ENCODE measurements around the gene LRFN4.
A peak's percentile ranks its signal among the peaks of the same experiment; 100 is the strongest.

Gene LRFN4

DNA sequence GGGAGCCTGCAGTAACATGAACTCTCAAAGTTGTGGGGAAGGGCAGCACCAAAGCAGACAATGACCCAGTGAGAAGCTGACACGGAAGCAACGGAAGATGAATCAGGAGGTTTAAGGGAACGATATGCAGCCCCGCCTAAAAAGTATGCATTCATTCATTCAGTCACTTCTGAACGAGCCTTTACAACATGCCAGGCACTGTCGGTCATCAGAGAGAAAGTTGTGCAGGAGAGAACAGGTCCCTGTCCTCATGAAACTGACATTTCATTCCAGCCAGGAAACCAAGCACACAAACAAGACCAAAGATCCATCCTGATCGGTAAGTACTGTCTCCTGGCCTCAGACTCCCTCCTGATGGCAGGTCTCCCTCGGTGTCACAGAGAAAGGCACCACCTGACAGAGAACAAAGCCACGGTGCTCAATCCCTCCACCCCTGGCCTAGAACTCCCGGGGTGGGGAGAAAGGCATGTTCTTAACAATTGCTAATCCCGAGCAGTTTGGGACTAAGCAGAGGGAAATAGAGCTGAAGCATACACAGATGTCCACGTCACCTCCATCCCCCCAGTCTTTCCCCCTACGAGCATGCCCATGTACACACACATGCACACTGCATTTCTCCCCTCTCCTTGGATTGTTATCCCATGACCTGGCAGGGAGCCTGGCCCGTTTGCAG lies 49.3 kb downstream of the LRFN4 start:
- no peak overlapping the region for H3K27ac ChIP-seq (replicated peaks; ENCODE audit: low read length)
- H2BK5ac ChIP-seq (ENCODE audit: low read length), result peak overlapping the region; percentile 29
- no peak overlapping the region for H2BK120ac ChIP-seq (ENCODE audit: low read depth, low read length)
- H3K4me1 ChIP-seq (ENCODE audit: control insufficient read depth in 2 of 2, insufficient read depth in 1 of 2, low read depth in 1 of 2, low read length in 2 of 2), result peaks cover 19 to 25% of the 10 kb centered on the region in 2 donors
- no peak overlapping the region for H2AFZ ChIP-seq (ENCODE audit: low read length)
- H4K91ac ChIP-seq (ENCODE audit: low read depth, low read length, poor library complexity), result no peak overlapping the region
- H2AK5ac ChIP-seq (ENCODE audit: low read depth, low read length), result peak overlapping the region; percentile 22
- no peak overlapping the region for H3K4me3 ChIP-seq (ENCODE audit: low read length in 2 of 2)
- no peaks in the 10 kb centered on the region for H3K9me3 ChIP-seq (replicated peaks in 1 of 2; ENCODE audit: control insufficient read depth in 2 of 2, insufficient read depth in 1 of 2, low read depth in 1 of 2, low read length in 2 of 2)
- peak overlapping the region; percentile 77 for H3K18ac ChIP-seq (ENCODE audit: low read length)
- H4K8ac ChIP-seq (ENCODE audit: low read depth, low read length), result no peak overlapping the region
- H3K4me2 ChIP-seq (ENCODE audit: insufficient read depth, low read length, poor library complexity, severe bottlenecking), result no peak overlapping the region
- H3K36me3 ChIP-seq (replicated peaks in 1 of 2; ENCODE audit: control insufficient read depth in 2 of 2, insufficient read depth in 2 of 2, low read length in 2 of 2), result no peaks in the 10 kb centered on the region
- H3K4ac ChIP-seq (ENCODE audit: low read length), result no peak overlapping the region
- H3K23ac ChIP-seq (ENCODE audit: low read depth, low read length, poor library complexity), result peak overlapping the region; percentile 13
- no CpG with 5 or more reads among the region's 14 CpGs for WGBS, 2 donors (ENCODE audit: extremely low coverage in 2 of 2, insufficient read length in 2 of 2, insufficient replicate concordance in 1 of 2)
- H3K27me3 ChIP-seq (ENCODE audit: control insufficient read depth in 3 of 3, insufficient read depth in 3 of 3, low read depth in 1 of 3, low read length in 3 of 3), result no peaks in the 10 kb centered on the region
- DNase-seq (ENCODE audit: low spot score), result no peak
- H2BK12ac ChIP-seq (ENCODE audit: low read length), result no peak overlapping the region
- no peak overlapping the region for H3K9ac ChIP-seq (ENCODE audit: low read depth, low read length, poor library complexity)
- no peaks in the 10 kb centered on the region for H3K79me1 ChIP-seq (ENCODE audit: low read depth, low read length)
- no peak overlapping the region for H2BK15ac ChIP-seq (ENCODE audit: low read length)
- no peak overlapping the region for H3K14ac ChIP-seq (ENCODE audit: low read length)

DNA sequence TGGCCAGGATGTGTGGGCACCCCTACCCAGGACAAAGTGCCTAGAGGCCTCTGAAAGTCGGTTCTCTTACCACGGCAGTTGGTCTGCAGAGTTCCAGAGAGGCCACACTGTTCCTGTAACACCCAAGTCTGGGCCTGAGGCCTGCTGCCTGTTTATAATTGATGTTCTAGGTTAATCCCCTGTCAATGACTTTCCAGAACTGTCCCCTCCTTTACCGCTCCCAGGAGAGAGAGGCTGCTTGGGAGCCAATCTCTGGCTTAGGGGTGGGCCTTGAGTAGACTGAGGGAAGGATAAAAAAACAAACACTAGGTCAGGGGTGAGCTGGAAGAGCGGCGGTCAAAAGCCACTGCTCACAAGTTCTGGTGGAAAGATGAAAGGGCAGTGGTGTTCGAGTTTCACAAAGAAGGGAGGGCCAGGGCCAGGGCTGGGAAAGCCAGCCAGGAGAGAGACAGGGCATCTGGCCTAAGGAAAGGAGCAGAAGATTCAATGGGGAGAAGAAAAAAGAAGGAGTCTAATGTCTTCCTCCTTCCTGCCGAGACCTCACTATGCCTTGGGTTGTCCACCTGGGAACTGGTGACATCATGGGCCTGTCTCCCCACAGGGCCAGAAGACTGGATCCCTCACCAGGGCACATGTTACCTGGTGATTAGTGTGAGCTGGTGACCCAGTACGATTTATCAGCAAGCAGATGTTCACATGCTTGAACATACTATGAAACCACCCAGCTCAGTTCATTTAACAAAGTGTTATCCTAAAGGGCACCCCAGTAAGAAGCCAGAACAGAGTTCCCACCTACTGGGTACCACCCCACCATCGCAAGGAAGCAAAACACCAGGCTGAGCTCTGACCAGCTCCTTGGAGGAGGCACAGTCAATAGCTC lies 51.1 kb downstream of the LRFN4 start:
- DNase-seq (ENCODE audit: low spot score), result no peak
- Histone ChIP-seq H2BK120ac (ENCODE audit: low read depth, low read length) (no peak overlapping the region), H2AK5ac (ENCODE audit: low read depth, low read length) (no peak overlapping the region), H3K4me1 (ENCODE audit: control insufficient read depth in 2 of 2, insufficient read depth in 1 of 2, low read depth in 1 of 2, low read length in 2 of 2) (peaks cover 26 to 29% of the 10 kb centered on the region in 2 donors), H4K91ac (ENCODE audit: low read depth, low read length, poor library complexity) (no peak overlapping the region), H4K8ac (ENCODE audit: low read depth, low read length) (no peak overlapping the region), H3K36me3 (replicated peaks in 1 of 2; ENCODE audit: control insufficient read depth in 2 of 2, insufficient read depth in 2 of 2, low read length in 2 of 2) (no peaks in the 10 kb centered on the region), H3K79me1 (ENCODE audit: low read depth, low read length) (no peaks in the 10 kb centered on the region), H3K27me3 (ENCODE audit: control insufficient read depth in 3 of 3, insufficient read depth in 3 of 3, low read depth in 1 of 3, low read length in 3 of 3) (no peaks in the 10 kb centered on the region), H3K18ac (ENCODE audit: low read length) (no peak overlapping the region), H3K4me2 (ENCODE audit: insufficient read depth, low read length, poor library complexity, severe bottlenecking) (no peak overlapping the region), H2AFZ (ENCODE audit: low read length) (no peak overlapping the region), H3K4me3 (ENCODE audit: low read length in 2 of 2) (no peak overlapping the region), H3K23ac (ENCODE audit: low read depth, low read length, poor library complexity) (no peak overlapping the region), H2BK15ac (ENCODE audit: low read length) (no peak overlapping the region), H3K9ac (ENCODE audit: low read depth, low read length, poor library complexity) (peak overlapping the region; percentile 31), H3K27ac (replicated peaks; ENCODE audit: low read length) (no peak overlapping the region), H3K9me3 (replicated peaks in 1 of 2; ENCODE audit: control insufficient read depth in 2 of 2, insufficient read depth in 1 of 2, low read depth in 1 of 2, low read length in 2 of 2) (no peaks in the 10 kb centered on the region), H3K14ac (ENCODE audit: low read length) (no peak overlapping the region), H3K4ac (ENCODE audit: low read length) (no peak overlapping the region), H2BK5ac (ENCODE audit: low read length) (no peak overlapping the region), H2BK12ac (ENCODE audit: low read length) (no peak overlapping the region)
- no CpG with 5 or more reads among the region's 9 CpGs for WGBS, 2 donors (ENCODE audit: extremely low coverage in 2 of 2, insufficient read length in 2 of 2, insufficient replicate concordance in 1 of 2)

DNA sequence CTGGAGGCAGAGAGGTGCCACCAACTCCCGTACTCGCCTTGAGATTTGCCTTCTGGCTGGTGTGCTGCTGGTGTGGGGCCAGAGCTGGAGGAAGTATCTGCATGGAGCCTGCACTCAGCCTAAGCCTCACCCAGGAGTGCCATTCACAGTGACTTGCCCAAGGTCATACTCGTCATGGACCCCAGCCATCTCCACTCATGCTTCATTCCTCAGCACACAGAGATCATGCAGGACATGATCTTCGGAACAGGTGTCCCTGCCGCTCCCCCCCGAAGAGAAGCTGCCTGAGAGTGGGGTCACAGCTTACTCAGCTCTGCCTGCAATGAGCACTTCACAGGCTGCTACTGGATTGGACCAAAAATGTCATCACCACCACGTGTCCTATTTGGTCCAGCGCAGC lies 52.3 kb downstream of the LRFN4 start:
- no peak overlapping the region for H2AFZ ChIP-seq (ENCODE audit: low read length)
- no peak overlapping the region for H4K91ac ChIP-seq (ENCODE audit: low read depth, low read length, poor library complexity)
- peaks cover 28 to 33% of the 10 kb centered on the region in 2 donors for H3K4me1 ChIP-seq (ENCODE audit: control insufficient read depth in 2 of 2, insufficient read depth in 1 of 2, low read depth in 1 of 2, low read length in 2 of 2)
- H2BK5ac ChIP-seq (ENCODE audit: low read length), result no peak overlapping the region
- H2BK12ac ChIP-seq (ENCODE audit: low read length), result no peak overlapping the region
- H3K4ac ChIP-seq (ENCODE audit: low read length), result no peak overlapping the region
- no peaks in the 10 kb centered on the region for H3K9me3 ChIP-seq (replicated peaks in 1 of 2; ENCODE audit: control insufficient read depth in 2 of 2, insufficient read depth in 1 of 2, low read depth in 1 of 2, low read length in 2 of 2)
- H3K36me3 ChIP-seq (replicated peaks in 1 of 2; ENCODE audit: control insufficient read depth in 2 of 2, insufficient read depth in 2 of 2, low read length in 2 of 2), result no peaks in the 10 kb centered on the region
- DNase-seq (ENCODE audit: low spot score), result no peak
- no peak overlapping the region for H3K27ac ChIP-seq (replicated peaks; ENCODE audit: low read length)
- no peak overlapping the region for H3K23ac ChIP-seq (ENCODE audit: low read depth, low read length, poor library complexity)
- H3K9ac ChIP-seq (ENCODE audit: low read depth, low read length, poor library complexity), result no peak overlapping the region
- no peaks in the 10 kb centered on the region for H3K27me3 ChIP-seq (ENCODE audit: control insufficient read depth in 3 of 3, insufficient read depth in 3 of 3, low read depth in 1 of 3, low read length in 3 of 3)
- no peaks in the 10 kb centered on the region for H3K79me1 ChIP-seq (ENCODE audit: low read depth, low read length)
- H2BK120ac ChIP-seq (ENCODE audit: low read depth, low read length), result no peak overlapping the region
- H2AK5ac ChIP-seq (ENCODE audit: low read depth, low read length), result peak overlapping the region; percentile 27
- no CpG with 5 or more reads among the region's 8 CpGs for WGBS, 2 donors (ENCODE audit: extremely low coverage in 2 of 2, insufficient read length in 2 of 2, insufficient replicate concordance in 1 of 2)
- H3K4me2 ChIP-seq (ENCODE audit: insufficient read depth, low read length, poor library complexity, severe bottlenecking), result no peak overlapping the region
- no peak overlapping the region for H3K14ac ChIP-seq (ENCODE audit: low read length)
- H2BK15ac ChIP-seq (ENCODE audit: low read length), result no peak overlapping the region
- H3K4me3 ChIP-seq (ENCODE audit: low read length in 2 of 2), result no peak overlapping the region
- H4K8ac ChIP-seq (ENCODE audit: low read depth, low read length), result no peak overlapping the region
- H3K18ac ChIP-seq (ENCODE audit: low read length), result no peak overlapping the region

DNA sequence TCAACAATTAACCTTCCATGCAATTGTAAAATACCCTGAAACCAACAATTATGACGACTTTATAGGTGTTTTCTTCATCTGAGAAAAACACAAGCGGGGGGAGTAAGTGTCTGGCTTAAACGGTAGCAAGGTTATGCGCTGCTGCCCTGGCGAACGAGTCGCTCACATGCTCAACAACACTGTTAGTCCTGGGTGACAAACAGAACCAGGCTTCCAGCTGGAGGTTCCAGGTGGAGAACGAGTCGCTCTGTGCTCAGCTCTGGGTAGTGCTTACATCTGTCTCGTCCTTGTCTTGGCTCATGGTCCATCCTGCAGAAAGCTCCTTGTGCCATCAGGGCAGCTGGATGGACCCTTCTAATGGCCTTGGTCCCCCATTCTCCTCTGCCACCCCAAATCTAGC lies 53.2 kb downstream of the LRFN4 start:
- no peak overlapping the region for H2BK15ac ChIP-seq (ENCODE audit: low read length)

More for the DNA sequence above, 53.2 kb downstream of the LRFN4 start:
- WGBS, 2 donors (ENCODE audit: extremely low coverage in 2 of 2, insufficient read length in 2 of 2, insufficient replicate concordance in 1 of 2), result no CpG with 5 or more reads among the region's 10 CpGs
- Histone ChIP-seq H2AFZ (ENCODE audit: low read length) (no peak overlapping the region), H3K14ac (ENCODE audit: low read length) (no peak overlapping the region), H3K79me1 (ENCODE audit: low read depth, low read length) (no peaks in the 10 kb centered on the region), H4K91ac (ENCODE audit: low read depth, low read length, poor library complexity) (no peak overlapping the region), H2AK5ac (ENCODE audit: low read depth, low read length) (no peak overlapping the region), H3K4me1 (ENCODE audit: control insufficient read depth in 2 of 2, insufficient read depth in 1 of 2, low read depth in 1 of 2, low read length in 2 of 2) (peaks cover 29 to 33% of the 10 kb centered on the region in 2 donors), H3K4ac (ENCODE audit: low read length) (no peak overlapping the region), H3K23ac (ENCODE audit: low read depth, low read length, poor library complexity) (no peak overlapping the region), H3K18ac (ENCODE audit: low read length) (no peak overlapping the region), H3K27ac (replicated peaks; ENCODE audit: low read length) (no peak overlapping the region), H3K27me3 (ENCODE audit: control insufficient read depth in 3 of 3, insufficient read depth in 3 of 3, low read depth in 1 of 3, low read length in 3 of 3) (no peaks in the 10 kb centered on the region), H3K9ac (ENCODE audit: low read depth, low read length, poor library complexity) (no peak overlapping the region), H2BK5ac (ENCODE audit: low read length) (no peak overlapping the region), H2BK12ac (ENCODE audit: low read length) (no peak overlapping the region), H3K36me3 (replicated peaks in 1 of 2; ENCODE audit: control insufficient read depth in 2 of 2, insufficient read depth in 2 of 2, low read length in 2 of 2) (no peaks in the 10 kb centered on the region), H2BK120ac (ENCODE audit: low read depth, low read length) (no peak overlapping the region), H3K4me2 (ENCODE audit: insufficient read depth, low read length, poor library complexity, severe bottlenecking) (no peak overlapping the region), H4K8ac (ENCODE audit: low read depth, low read length) (no peak overlapping the region), H3K9me3 (replicated peaks in 1 of 2; ENCODE audit: control insufficient read depth in 2 of 2, insufficient read depth in 1 of 2, low read depth in 1 of 2, low read length in 2 of 2) (no peaks in the 10 kb centered on the region), H3K4me3 (ENCODE audit: low read length in 2 of 2) (no peak overlapping the region)
- DNase-seq (ENCODE audit: low spot score), result no peak

All from neuronal stem cell (in vitro differentiated cells).